GM13977 (cell line): ENCODE measurements around the gene PIP5K1C.
"Not testable (repeated sequence)": the region's sequence is repeated elsewhere in the genome, so short reads cannot be mapped to it uniquely, and the experiment has no call there.

Experiments
- DNase-seq: peaks from one replicate; pipeline ENCODE4 v3.0.0; 2012; ENCODE audit warnings: low spot score
- CTCF ChIP-seq: IDR thresholded peaks from 2 replicates; pipeline ENCODE4 v1.5.1; 2012; ENCODE audit warnings: mild to moderate bottlenecking, control low read depth; ENCODE audit not compliant: insufficient read depth; ENCODE audit errors: extremely low read depth, missing control alignments
- in situ Hi-C: fragments of 300-500 bp; cut with MboI; formaldehyde crosslinking; loops from one replicate; pipeline ENCODE4 v1.12.0; 2022; ENCODE audit warnings: low sequenced_read_pairs, low pct_unique_long_range_greater_than_20kb, mixed read lengths, inconsistent platforms; ENCODE audit not compliant: unreplicated experiment

Gene PIP5K1C

GRCh38 chr19:3632739-3633558 lies 67.3 kb downstream of the PIP5K1C start:
- in situ Hi-C loops = no loop called here
- no peak for DNase-seq
- no peak for TF ChIP-seq CTCF

DNA sequence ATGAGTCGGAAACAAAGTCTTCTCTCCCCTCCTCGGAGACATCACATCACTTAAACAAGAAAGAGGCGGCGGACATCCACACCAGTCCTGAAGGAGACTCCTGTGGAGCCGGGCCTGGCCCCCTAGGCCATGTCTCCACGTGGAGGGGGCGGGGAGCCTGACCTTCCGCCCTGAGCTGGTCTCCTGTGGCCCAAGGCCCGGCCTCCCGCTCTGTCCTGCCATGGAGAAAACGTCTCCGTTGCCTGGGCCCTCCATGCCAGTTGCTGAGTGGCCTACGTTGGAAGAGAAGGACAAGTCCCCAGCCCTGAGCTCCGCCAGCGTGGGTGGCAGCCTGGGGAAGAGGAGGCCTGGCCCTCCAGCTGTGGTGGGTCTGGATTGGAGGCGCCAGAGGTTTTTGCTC lies 68.2 kb downstream of the PIP5K1C start:
- no peak for DNase-seq
- in situ Hi-C loops = no loop called here
- TF ChIP-seq CTCF = no peak

- in situ Hi-C loops = no loop called here
- no peak for DNase-seq
- no peak for TF ChIP-seq CTCF
Measured at GRCh38 chr19:3631053-3631861, 69.0 kb downstream of the PIP5K1C start.

GRCh38 chr19:3628766-3629165 lies 71.5 kb downstream of the PIP5K1C start:
- in situ Hi-C loops, DNase-seq: not testable (repeated sequence)

DNA sequence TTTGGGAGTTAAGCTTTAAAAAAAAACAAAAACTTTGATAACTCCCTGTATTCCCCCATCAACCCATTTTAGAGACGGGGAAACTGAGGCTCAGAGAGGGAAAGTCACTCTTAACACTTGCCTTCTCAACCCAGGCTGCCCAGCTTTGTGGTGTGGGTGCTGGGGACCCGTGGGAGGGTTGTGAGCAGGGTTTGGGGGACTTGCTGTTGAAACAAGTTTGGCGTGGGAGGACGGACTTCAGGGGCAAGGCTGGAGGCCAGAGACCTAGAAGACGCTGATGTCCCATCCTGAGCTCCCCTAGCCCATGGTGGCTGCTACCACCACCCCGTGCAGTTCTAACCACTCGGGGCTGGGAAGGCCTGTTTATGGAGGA lies 72.9 kb downstream of the PIP5K1C start:
- in situ Hi-C loops = no loop called here
- no peak for TF ChIP-seq CTCF
- no peak for DNase-seq

- DNase-seq = peak; percentile 100
- in situ Hi-C loops = no loop called here
- TF ChIP-seq CTCF = no peak
Measured at GRCh38 chr19:3626473-3627350, 73.6 kb downstream of the PIP5K1C start, which contains the start of gene CACTIN. Gene CACTIN, minus strand, starts transcription at chr19:3626790. Its CDS starts 28 bp downstream, at chr19:3626762.
